Peyer's patch (tissue), 4 donors: ENCODE data around the gene FANCI.

Experiments used
- CTCF ChIP-seq, 6 experiments: fragments of 450-650 bp in 4 of 6; fragments of 200-600 bp in 2 of 6; sonication (generic) in 1 of 6; IDR thresholded peaks; one replicate each; pipeline ENCODE4 v1.5.1; 2017 to 2019; ENCODE audit warnings: antibody characterized with exemption in 6 of 6, mild to moderate bottlenecking in 3 of 6, moderate library complexity in 1 of 6
- POLR2A ChIP-seq, 2 donors: fragments of 450-650 bp; IDR thresholded peaks; one replicate each; pipeline ENCODE4 v1.5.1; 2017; ENCODE audit warnings: antibody characterized with exemption in 2 of 2, mild to moderate bottlenecking in 2 of 2, moderate library complexity in 2 of 2

DNA sequence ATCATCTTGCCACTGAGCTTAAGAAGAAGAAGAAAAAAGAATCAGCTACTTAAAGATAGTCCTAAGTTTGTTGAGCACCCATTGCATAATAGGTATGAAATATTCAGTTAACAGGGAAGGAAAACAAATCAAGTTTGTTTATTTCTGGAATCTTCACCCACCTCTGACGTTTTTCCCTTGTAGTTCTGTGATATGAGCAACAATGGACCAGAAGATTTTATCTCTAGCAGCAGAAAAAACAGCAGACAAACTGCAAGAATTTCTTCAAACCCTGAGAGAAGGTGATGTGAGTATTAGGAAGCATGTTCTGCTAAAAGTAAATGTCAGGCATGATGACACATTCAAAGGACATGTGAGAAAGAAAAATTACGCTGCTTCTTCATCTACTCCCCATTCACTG, 3.7 kb downstream of the FANCI start:
- TF ChIP-seq POLR2A (IDR thresholded peaks at IDR 0.05) = no peak
- no peak for TF ChIP-seq CTCF (IDR thresholded peaks at IDR 0.05)
